MM.1S (cell line): ENCODE measurements around the gene IGSF5.

Experiments used
- DNase-seq: peaks from one replicate; pipeline ENCODE4 v3.0.0-alpha.2; 2015
- H2AFZ ChIP-seq: fragments of 300-600 bp; sonication (generic); 2 replicates; pipeline ENCODE4 v1.6.0; 2016; ENCODE audit warnings: antibody characterized with exemption, low read length
- H3F3A ChIP-seq: fragments of 300-600 bp; sonication (generic); 2 replicates; pipeline ENCODE4 v1.6.1; 2016; ENCODE audit warnings: mild to moderate bottlenecking, antibody characterized with exemption, low read length, moderate library complexity, mixed read lengths; ENCODE audit not compliant: insufficient read depth
- H3K27ac ChIP-seq: fragments of 300-600 bp; sonication (generic); 2 replicates; pipeline ENCODE4 v1.5.1; 2016; ENCODE audit warnings: mild to moderate bottlenecking, low read length
- H3K27me3 ChIP-seq: fragments of 300-600 bp; sonication (generic); replicated peaks from 2 replicates; pipeline ENCODE4 v1.6.0; 2016; ENCODE audit warnings: low read length; ENCODE audit not compliant: insufficient read depth
- H3K36me3 ChIP-seq: fragments of 300-600 bp; sonication (generic); replicated peaks from 2 replicates; pipeline ENCODE4 v1.6.1; 2016; ENCODE audit warnings: mild to moderate bottlenecking, low read length, mixed read lengths; ENCODE audit not compliant: insufficient read depth
- H3K4me1 ChIP-seq: fragments of 300-600 bp; sonication (generic); 2 replicates; pipeline ENCODE4 v1.6.1; 2016; ENCODE audit warnings: low read length, mixed read lengths
- H3K4me2 ChIP-seq: fragments of 300-600 bp; sonication (generic); 2 replicates; pipeline ENCODE4 v1.6.0; 2016; ENCODE audit warnings: low read depth, low read length
- H3K4me3 ChIP-seq: fragments of 300-600 bp; sonication (generic); 2 replicates; pipeline ENCODE4 v1.5.1; 2016; ENCODE audit warnings: low read length, mixed read lengths
- H3K79me2 ChIP-seq: fragments of 300-600 bp; sonication (generic); 2 replicates; pipeline ENCODE4 v1.6.1; 2016; ENCODE audit warnings: mixed run types, low read length, mixed read lengths
- H3K9ac ChIP-seq: fragments of 300-600 bp; sonication (generic); 2 replicates; pipeline ENCODE4 v1.6.1; 2016; ENCODE audit warnings: low read length, mixed read lengths
- H3K9me2 ChIP-seq: fragments of 300-600 bp; sonication (generic); replicated peaks from 2 replicates; pipeline ENCODE4 v1.6.1; 2016; ENCODE audit warnings: mild to moderate bottlenecking, low read length, mixed read lengths; ENCODE audit not compliant: insufficient read depth
- H3K9me3 ChIP-seq: fragments of 300-600 bp; sonication (generic); replicated peaks from 2 replicates; pipeline ENCODE4 v1.6.1; 2016; ENCODE audit warnings: mild to moderate bottlenecking, low read length, mixed read lengths; ENCODE audit not compliant: insufficient read depth
- H4K20me1 ChIP-seq: fragments of 300-600 bp; sonication (generic); 2 replicates; pipeline ENCODE4 v1.6.1; 2016; ENCODE audit warnings: mild to moderate bottlenecking, low read length, moderate library complexity, mixed read lengths; ENCODE audit not compliant: insufficient read depth
- EZH2 ChIP-seq: fragments of 300-600 bp; sonication (generic); optimal IDR thresholded peaks from 2 replicates; pipeline ENCODE3; 2017; ENCODE audit warnings: low read depth, mild to moderate bottlenecking, antibody characterized with exemption, low read length, mixed read lengths
- EZH2phosphoT487 ChIP-seq: fragments of 300-600 bp; sonication (generic); IDR thresholded peaks from 2 replicates; pipeline ENCODE4 v1.6.1; 2018; ENCODE audit warnings: antibody characterized with exemption, low read length
- TF ChIP-seq, protein P1 (sequence below): fragments of 300-600 bp; sonication (generic); IDR thresholded peaks from 2 replicates; pipeline ENCODE4 v1.5.1; 2016; ENCODE audit warnings: antibody characterized with exemption, low read length, mixed read lengths

The IGSF5 gene

GRCh38 chr21:39721885-39722284 is 23.1 kb upstream of the IGSF5 start:
- Histone ChIP-seq H3K36me3 (no peaks in the 10 kb centered on the region), H3K27ac (no peak overlapping the region), H3K4me1 (no peaks in the 10 kb centered on the region), H3K4me3 (no peak overlapping the region), H3K9me3 (no peaks in the 10 kb centered on the region), H4K20me1 (no peaks in the 10 kb centered on the region), H2AFZ (no peak overlapping the region), H3K4me2 (no peak overlapping the region), H3K27me3 (no peaks in the 10 kb centered on the region), H3F3A (no peaks in the 10 kb centered on the region), H3K9me2 (no peaks in the 10 kb centered on the region), H3K79me2 (no peaks in the 10 kb centered on the region), H3K9ac (no peak overlapping the region)
- TF ChIP-seq EZH2 = no peak
- TF ChIP-seq, protein P1, sequence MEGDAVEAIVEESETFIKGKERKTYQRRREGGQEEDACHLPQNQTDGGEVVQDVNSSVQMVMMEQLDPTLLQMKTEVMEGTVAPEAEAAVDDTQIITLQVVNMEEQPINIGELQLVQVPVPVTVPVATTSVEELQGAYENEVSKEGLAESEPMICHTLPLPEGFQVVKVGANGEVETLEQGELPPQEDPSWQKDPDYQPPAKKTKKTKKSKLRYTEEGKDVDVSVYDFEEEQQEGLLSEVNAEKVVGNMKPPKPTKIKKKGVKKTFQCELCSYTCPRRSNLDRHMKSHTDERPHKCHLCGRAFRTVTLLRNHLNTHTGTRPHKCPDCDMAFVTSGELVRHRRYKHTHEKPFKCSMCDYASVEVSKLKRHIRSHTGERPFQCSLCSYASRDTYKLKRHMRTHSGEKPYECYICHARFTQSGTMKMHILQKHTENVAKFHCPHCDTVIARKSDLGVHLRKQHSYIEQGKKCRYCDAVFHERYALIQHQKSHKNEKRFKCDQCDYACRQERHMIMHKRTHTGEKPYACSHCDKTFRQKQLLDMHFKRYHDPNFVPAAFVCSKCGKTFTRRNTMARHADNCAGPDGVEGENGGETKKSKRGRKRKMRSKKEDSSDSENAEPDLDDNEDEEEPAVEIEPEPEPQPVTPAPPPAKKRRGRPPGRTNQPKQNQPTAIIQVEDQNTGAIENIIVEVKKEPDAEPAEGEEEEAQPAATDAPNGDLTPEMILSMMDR = no peak
- TF ChIP-seq EZH2phosphoT487 = no peak
- DNase-seq = no peak

GRCh38 chr21:39724944-39725343 is 20.0 kb upstream of the IGSF5 start:
- Histone ChIP-seq H3F3A (no peaks in the 10 kb centered on the region), H3K4me3 (no peak overlapping the region), H3K9me2 (no peaks in the 10 kb centered on the region), H4K20me1 (no peaks in the 10 kb centered on the region), H3K9ac (no peak overlapping the region), H3K36me3 (no peaks in the 10 kb centered on the region), H3K9me3 (no peaks in the 10 kb centered on the region), H3K4me2 (no peak overlapping the region), H3K4me1 (no peaks in the 10 kb centered on the region), H3K27ac (no peak overlapping the region), H3K79me2 (no peaks in the 10 kb centered on the region), H3K27me3 (no peaks in the 10 kb centered on the region), H2AFZ (no peak overlapping the region)
- no peak for DNase-seq
- TF ChIP-seq, protein P1 = no peak
- no peak for TF ChIP-seq EZH2
- TF ChIP-seq EZH2phosphoT487 = no peak

GRCh38 chr21:39726133-39726532 is 18.9 kb upstream of the IGSF5 start:
- DNase-seq = no peak
- no peaks in the 10 kb centered on the region for H3K79me2 ChIP-seq

More at GRCh38 chr21:39726133-39726532, 18.9 kb upstream of the IGSF5 start:
- H3K9ac ChIP-seq = no peak overlapping the region
- no peak overlapping the region for H3K4me3 ChIP-seq
- H3K36me3 ChIP-seq = no peaks in the 10 kb centered on the region
- no peaks in the 10 kb centered on the region for H3K4me1 ChIP-seq
- H3F3A ChIP-seq = no peaks in the 10 kb centered on the region
- H3K9me3 ChIP-seq = no peaks in the 10 kb centered on the region
- H3K9me2 ChIP-seq = no peaks in the 10 kb centered on the region
- H3K27me3 ChIP-seq = no peaks in the 10 kb centered on the region
- no peak overlapping the region for H3K27ac ChIP-seq
- no peaks in the 10 kb centered on the region for H4K20me1 ChIP-seq
- TF ChIP-seq, protein P1 = peak; percentile 29; the same call in 1 of the 2 replicates
- no peak for TF ChIP-seq EZH2phosphoT487
- TF ChIP-seq EZH2 = no peak
- no peak overlapping the region for H2AFZ ChIP-seq
- no peak overlapping the region for H3K4me2 ChIP-seq
